Mononuclear cell (primary cell): Measurements from ENCODE around the gene IRF2. TPM values are rescaled to one million over a fixed set of nuclear protein-coding genes. Genes with fewer than 3 reads are reported as not detected.

Experiments
- H3K27me3 ChIP-seq: 2 replicates; pipeline ENCODE4 v1.6.0; 2011; ENCODE audit warnings: low read length, control low read depth; ENCODE audit not compliant: insufficient read depth
- H3K4me1 ChIP-seq: 2 replicates; pipeline ENCODE4 v1.5.1; 2011; ENCODE audit warnings: mild to moderate bottlenecking, low read length, control low read depth; ENCODE audit not compliant: insufficient read depth
- H3K4me3 ChIP-seq: 2 replicates; pipeline ENCODE4 v1.5.1; 2011; ENCODE audit warnings: mild to moderate bottlenecking, low read length, moderate library complexity
- H3K9me3 ChIP-seq: 2 replicates; pipeline ENCODE4 v1.5.1; 2011; ENCODE audit warnings: low read depth, mild to moderate bottlenecking, control low read depth, low read length
- total RNA-seq: library from RNA; depleted of rRNA; stranded (reverse); fragments of >200 nt; gene quantifications from one replicate; pipeline ENCODE4 v1.2.3, GENCODE V29; 2012

The IRF2 gene
- total RNA-seq: 13.1 TPM

- Histone ChIP-seq H3K4me1 (peaks cover 65% of the 10 kb centered on the region), H3K27me3 (no peaks in the 10 kb centered on the region), H3K4me3 (peak within 1 kb of the TSS; percentile 98), H3K9me3 (no peaks in the 10 kb centered on the region)
These were observed at the start of gene IRF2 for GRCh38 chr4:184474263-184475095. Gene IRF2, minus strand, starts transcription at chr4:184474550. Its CDS starts 45,486 bp downstream, at chr4:184429064.

DNA sequence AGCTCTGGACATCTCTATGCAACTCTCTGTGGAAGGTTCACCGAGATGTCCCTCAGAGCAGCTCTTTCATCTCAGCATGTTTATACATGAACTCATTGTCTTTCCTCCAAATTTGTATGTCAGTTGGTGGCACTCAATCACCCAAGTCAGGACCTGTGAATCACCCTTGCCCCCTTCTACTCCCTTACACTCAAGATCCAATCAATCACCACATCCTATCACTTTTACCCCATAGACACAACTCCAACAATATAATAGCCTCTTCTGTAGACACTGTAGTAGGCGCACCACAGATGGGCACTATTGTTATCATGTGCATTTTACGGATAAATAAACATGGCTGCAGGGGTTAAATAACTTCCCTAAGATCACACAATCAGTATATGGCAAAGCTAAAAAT is 41.3 kb upstream of the IRF2 start:
- Histone ChIP-seq H3K9me3 (no peaks in the 10 kb centered on the region), H3K4me1 (peaks cover 35% of the 10 kb centered on the region)

DNA sequence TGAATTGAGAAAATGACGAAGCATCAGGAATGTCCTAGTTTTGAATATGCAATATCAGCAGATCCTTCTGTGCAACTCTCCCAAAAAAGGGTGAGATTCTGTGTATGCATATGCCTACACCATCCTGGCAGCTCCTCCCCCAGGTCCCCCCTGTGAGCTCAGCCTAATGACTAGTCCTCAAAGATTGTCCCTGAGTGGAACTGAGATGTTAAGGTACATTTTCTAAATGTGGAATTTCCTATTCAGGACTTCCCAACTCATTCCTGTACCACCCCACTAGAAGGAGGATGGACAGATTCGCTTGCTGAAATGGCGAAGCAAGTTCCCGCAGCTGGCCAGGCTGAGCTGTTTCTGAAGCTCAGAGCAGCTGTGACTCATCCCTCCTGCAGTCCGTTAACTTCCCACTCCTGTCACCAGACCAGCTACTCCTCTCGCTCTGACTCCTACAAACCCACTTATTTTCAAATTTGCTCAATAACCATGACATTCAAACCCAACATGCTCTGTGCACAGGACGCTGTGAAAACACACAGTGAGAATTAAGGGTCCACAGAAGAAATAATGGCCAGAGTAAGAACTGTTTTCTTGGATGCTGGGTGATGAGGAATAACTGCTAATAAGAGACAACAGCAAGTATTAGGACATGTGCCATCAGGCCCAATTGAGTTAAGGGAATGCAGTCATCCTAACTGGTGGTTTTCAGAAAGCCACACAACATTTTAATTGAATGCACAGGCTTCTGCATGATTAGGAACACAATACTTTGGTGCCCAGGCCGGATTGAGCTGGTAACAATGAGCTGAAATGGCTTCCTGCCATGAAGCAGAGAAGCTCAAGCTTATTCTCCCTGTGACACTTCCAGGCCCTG is 40.0 kb upstream of the IRF2 start:
- Histone ChIP-seq H3K27me3 (no peaks in the 10 kb centered on the region), H3K4me1 (peaks cover 47% of the 10 kb centered on the region), H3K4me3 (no peak overlapping the region), H3K9me3 (no peaks in the 10 kb centered on the region)

More for the DNA sequence above, 41.3 kb upstream of the IRF2 start:
- no peaks in the 10 kb centered on the region for H3K27me3 ChIP-seq
- no peak overlapping the region for H3K4me3 ChIP-seq

- Histone ChIP-seq H3K27me3 (no peaks in the 10 kb centered on the region), H3K4me3 (no peak overlapping the region)
These were observed 39.4 kb upstream of the IRF2 start for GRCh38 chr4:184513802-184514120.

GRCh38 chr4:184511156-184511555 is 36.8 kb upstream of the IRF2 start:
- Histone ChIP-seq H3K4me3 (no peak overlapping the region), H3K9me3 (no peaks in the 10 kb centered on the region), H3K27me3 (no peaks in the 10 kb centered on the region), H3K4me1 (peaks cover 59% of the 10 kb centered on the region)

More at GRCh38 chr4:184513802-184514120, 39.4 kb upstream of the IRF2 start:
- peaks cover 48% of the 10 kb centered on the region for H3K4me1 ChIP-seq
- no peaks in the 10 kb centered on the region for H3K9me3 ChIP-seq

DNA sequence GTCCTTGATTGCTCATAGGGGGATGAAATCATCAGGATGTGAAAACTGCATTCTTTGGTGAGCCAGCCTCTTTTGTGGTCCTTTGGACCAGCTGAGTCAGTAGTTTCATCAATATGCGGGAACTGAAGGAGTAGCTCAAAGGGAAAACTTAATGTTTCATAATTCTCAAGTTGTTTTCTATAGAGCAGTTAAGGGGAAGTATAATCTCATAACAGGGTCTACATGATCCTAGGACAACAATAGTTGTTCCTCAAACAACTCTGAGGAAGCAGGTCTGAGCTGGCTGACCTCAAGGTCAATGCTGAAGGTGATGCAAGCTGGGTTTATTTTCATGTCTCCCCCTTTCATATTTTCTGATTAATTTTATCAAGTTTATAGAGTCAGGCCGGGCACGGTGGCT is 36.1 kb upstream of the IRF2 start:
- H3K9me3 ChIP-seq: no peaks in the 10 kb centered on the region
- H3K4me3 ChIP-seq: no peak overlapping the region
- peaks cover 59% of the 10 kb centered on the region for H3K4me1 ChIP-seq
- no peaks in the 10 kb centered on the region for H3K27me3 ChIP-seq

DNA sequence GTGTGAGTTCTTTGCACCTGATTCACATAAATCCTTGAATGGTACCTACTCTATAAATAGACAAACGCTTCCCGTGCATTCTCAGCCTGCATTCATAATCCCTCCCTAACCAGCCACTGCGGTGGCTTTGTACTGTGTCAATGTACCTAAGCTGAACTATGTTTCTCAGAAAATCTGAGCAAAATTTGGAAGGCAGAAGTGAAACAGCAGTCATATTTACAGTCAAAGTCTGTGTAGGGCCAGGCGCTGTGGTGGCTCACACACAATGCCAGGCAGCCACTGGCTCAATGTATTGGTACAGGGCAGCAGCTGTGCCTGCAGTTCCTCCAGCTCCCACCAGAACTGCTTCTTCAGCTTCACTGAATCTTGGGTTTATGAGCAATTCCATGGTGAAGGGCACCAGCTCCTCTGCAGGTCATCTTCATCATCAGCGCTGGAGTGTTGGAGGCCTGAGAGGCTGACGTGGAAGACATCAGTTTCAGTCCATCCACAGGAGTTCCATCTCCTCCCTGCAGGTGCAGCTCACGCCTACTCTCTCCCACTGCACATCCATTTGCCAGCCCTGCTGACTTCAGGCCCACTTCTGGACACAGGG is 32.3 kb upstream of the IRF2 start:
- Histone ChIP-seq H3K4me3 (no peak overlapping the region), H3K27me3 (no peaks in the 10 kb centered on the region), H3K9me3 (no peaks in the 10 kb centered on the region), H3K4me1 (peaks cover 58% of the 10 kb centered on the region)

DNA sequence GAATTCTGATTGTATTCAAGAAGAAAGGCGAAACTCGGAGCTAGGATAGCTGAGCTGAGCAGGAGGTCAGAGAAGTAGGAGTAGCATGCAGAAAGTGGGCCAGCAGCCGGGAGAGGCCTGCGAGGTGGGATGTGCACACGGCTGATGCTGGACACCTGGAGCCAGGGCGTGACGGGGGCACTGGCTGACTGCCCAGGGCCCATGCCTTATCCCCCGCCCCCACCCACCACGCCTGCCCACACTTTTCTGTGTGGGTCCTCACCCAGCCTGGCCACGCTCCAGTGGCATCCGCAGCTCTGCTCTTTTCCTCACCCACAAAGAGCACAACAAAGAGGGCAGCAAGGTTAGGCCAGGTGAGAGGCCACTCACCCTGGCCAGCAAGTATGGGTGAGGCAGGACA is 30.0 kb upstream of the IRF2 start:
- H3K4me3 ChIP-seq: no peak overlapping the region
- peaks cover 39% of the 10 kb centered on the region for H3K4me1 ChIP-seq
- H3K27me3 ChIP-seq: no peaks in the 10 kb centered on the region
- H3K9me3 ChIP-seq: no peaks in the 10 kb centered on the region

- no peaks in the 10 kb centered on the region for H3K9me3 ChIP-seq
- no peak overlapping the region for H3K4me3 ChIP-seq
- peaks cover 38% of the 10 kb centered on the region for H3K4me1 ChIP-seq
- H3K27me3 ChIP-seq: no peaks in the 10 kb centered on the region
These were observed 29.5 kb upstream of the IRF2 start for GRCh38 chr4:184503869-184504300.

DNA sequence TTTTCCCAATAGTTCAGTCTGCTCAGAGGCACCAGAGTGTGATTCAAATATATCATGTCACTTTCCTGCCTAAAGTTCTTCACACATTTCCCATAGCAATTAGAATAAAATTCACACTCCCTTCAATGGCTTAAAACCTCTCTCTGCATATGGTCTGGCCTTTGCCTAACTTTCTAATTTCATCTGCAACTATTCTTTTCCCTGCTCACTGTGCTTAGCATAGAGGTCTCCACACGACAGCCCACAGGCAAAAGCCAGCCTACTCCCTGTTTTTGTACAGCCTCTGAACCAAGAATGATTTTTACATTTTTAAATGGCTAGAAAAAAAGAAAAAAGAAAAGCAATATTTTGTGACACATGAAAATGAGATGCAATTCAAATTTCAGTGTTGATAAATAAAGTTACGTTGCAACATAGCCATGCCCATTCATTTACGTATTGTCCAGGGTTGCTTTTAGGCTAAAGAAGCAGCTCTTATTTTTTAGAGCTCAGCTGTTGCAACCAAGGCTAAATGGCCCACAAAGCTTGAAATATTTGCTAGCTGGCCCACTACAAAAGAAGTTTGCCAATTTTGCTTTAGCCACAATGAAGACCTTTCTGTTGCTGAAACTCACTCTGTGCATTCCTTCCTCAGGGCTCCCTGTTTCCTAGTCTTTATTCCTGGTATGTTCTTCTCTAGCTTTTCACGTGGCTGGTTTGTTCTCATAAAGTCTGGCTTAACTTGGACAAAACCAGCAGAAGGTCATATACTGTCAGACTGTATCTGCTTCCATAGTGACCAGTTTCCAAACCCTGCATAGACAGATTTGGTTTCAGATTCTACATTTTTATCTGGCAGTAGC is 26.6 kb upstream of the IRF2 start:
- Histone ChIP-seq H3K27me3 (no peaks in the 10 kb centered on the region), H3K4me1 (peaks cover 25% of the 10 kb centered on the region), H3K4me3 (no peak overlapping the region), H3K9me3 (no peaks in the 10 kb centered on the region)

GRCh38 chr4:184499996-184500395 is 25.6 kb upstream of the IRF2 start:
- H3K27me3 ChIP-seq: no peaks in the 10 kb centered on the region
- no peaks in the 10 kb centered on the region for H3K9me3 ChIP-seq
- peaks cover 23% of the 10 kb centered on the region for H3K4me1 ChIP-seq
- no peak overlapping the region for H3K4me3 ChIP-seq

DNA sequence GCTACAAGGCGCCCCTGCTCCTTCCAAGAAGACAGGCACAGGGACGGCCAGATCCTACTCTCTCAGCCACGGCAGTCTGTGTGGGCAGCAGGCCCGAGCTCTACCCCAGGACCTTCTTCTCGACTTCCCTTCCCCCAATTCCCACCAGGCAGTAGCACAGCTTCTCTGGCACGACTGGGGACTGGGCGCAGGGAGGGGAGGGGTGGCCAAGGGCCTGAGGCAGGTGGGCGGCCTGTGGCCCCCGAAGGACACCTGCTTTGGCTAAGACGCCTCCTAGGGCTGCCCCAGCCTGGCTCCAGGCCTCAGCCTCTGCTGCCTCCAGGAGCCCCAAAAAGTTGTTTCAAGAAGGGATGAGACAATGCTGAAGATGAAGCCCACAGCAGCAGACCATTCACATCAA is 24.2 kb upstream of the IRF2 start:
- Histone ChIP-seq H3K4me1 (peaks cover 9% of the 10 kb centered on the region), H3K9me3 (no peaks in the 10 kb centered on the region), H3K4me3 (no peak overlapping the region), H3K27me3 (no peaks in the 10 kb centered on the region)

DNA sequence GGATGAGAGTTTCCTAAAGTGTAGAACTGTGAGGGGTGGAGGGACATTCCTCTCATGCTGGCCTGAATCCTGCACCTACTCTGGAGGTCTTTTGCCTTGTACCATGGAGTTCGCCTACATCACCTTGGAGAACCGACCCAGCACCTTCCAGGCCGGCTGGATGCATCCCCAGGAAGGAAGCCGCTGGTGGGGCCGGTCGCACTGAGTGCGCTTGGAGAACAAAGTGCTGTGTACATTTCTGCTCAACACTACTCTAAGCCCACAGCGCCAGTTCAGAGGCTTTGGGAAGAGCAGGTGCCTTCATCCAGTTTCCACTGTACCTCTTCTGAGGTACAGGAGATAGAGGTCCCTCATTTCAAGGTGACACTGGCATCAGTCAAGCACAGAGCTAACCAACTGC is 15.4 kb upstream of the IRF2 start:
- Histone ChIP-seq H3K27me3 (no peaks in the 10 kb centered on the region), H3K4me1 (no peaks in the 10 kb centered on the region), H3K4me3 (no peak overlapping the region), H3K9me3 (no peaks in the 10 kb centered on the region)

- Histone ChIP-seq H3K4me3 (no peak overlapping the region), H3K9me3 (no peaks in the 10 kb centered on the region), H3K4me1 (peaks cover 3% of the 10 kb centered on the region), H3K27me3 (no peaks in the 10 kb centered on the region)
These were observed 13.2 kb upstream of the IRF2 start for GRCh38 chr4:184487503-184487902.
